ENCODE data around the gene EDIL3. TPM values are rescaled to one million over a fixed set of nuclear protein-coding genes. Genes with fewer than 3 reads are reported as not detected.

Gene EDIL3
- total RNA-seq, 3 donors from 2014 or later = 29.7 to 39.8 (median 39.6) TPM

- no peak for DNase-seq
- H3K36me3 ChIP-seq (ENCODE audit: low read depth) = no peaks in the 10 kb centered on the region
- intact Hi-C loops (cut with DNase I, micrococcal nuclease) = no loop called here
- ATAC-seq = no peak
- no peak for TF ChIP-seq CTCF (IDR thresholded peaks at IDR 0.05)
- H3K4me1 ChIP-seq (ENCODE audit: low read depth) = no peaks in the 10 kb centered on the region
- no peak overlapping the region for H3K4me3 ChIP-seq
- H3K9me3 ChIP-seq = peaks cover 8% of the 10 kb centered on the region
Measured at GRCh38 chr5:84091127-84091799, 293.4 kb downstream of the EDIL3 start.

GRCh38 chr5:84088996-84089395 lies 295.7 kb downstream of the EDIL3 start:
- DNase-seq = peak in 1 of 3 donors; percentile 59
- H3K4me3 ChIP-seq = no peak overlapping the region
- intact Hi-C loops (cut with DNase I, micrococcal nuclease) = no loop called here

GRCh38 chr5:84086511-84086910 lies 298.2 kb downstream of the EDIL3 start:
- Histone ChIP-seq H3K36me3 (ENCODE audit: low read depth) (no peaks in the 10 kb centered on the region), H3K9me3 (no peaks in the 10 kb centered on the region), H3K4me3 (no peak overlapping the region), H3K4me1 (ENCODE audit: low read depth) (no peaks in the 10 kb centered on the region)
- no peak for DNase-seq
- no peak for ATAC-seq
- intact Hi-C loops (cut with DNase I, micrococcal nuclease) = no loop called here
- TF ChIP-seq CTCF (IDR thresholded peaks at IDR 0.05) = no peak

More at GRCh38 chr5:84088996-84089395, 295.7 kb downstream of the EDIL3 start:
- Histone ChIP-seq H3K36me3 (ENCODE audit: low read depth) (no peaks in the 10 kb centered on the region), H3K4me1 (ENCODE audit: low read depth) (no peaks in the 10 kb centered on the region), H3K9me3 (no peaks in the 10 kb centered on the region)
- TF ChIP-seq CTCF (IDR thresholded peaks at IDR 0.05) = no peak
- ATAC-seq = peak; percentile 63

GRCh38 chr5:84085387-84086041 lies 299.2 kb downstream of the EDIL3 start:
- H3K9me3 ChIP-seq = no peaks in the 10 kb centered on the region
- ATAC-seq = no peak
- intact Hi-C loops (cut with DNase I, micrococcal nuclease) = no loop called here
- TF ChIP-seq CTCF (IDR thresholded peaks at IDR 0.05) = no peak
- no peaks in the 10 kb centered on the region for H3K4me1 ChIP-seq (ENCODE audit: low read depth)
- H3K4me3 ChIP-seq = no peak overlapping the region
- H3K36me3 ChIP-seq (ENCODE audit: low read depth) = no peaks in the 10 kb centered on the region
- DNase-seq = no peak

DNA sequence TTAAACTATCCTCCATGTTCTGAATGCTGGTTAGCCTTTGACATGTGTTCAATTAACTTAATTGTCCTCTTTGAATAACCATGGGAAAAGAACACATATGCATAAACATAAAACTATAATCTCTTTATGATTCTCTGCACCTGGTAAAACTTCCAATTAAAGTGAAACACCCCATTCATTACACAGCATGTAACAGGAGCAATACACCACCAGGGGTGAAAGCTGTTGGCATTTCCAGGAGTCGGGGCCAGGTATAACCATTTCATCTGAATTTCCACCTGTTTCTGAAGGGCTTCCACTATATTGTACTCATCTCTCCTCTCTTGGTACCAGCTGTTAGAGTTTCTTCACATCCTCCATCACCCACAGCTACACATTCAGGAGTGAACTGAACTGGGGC lies 303.8 kb downstream of the EDIL3 start:
- Histone ChIP-seq H3K4me1 (ENCODE audit: low read depth) (no peaks in the 10 kb centered on the region), H3K36me3 (ENCODE audit: low read depth) (no peaks in the 10 kb centered on the region), H3K9me3 (no peaks in the 10 kb centered on the region), H3K4me3 (no peak overlapping the region)
- intact Hi-C loops (cut with DNase I, micrococcal nuclease) = no loop called here
- ATAC-seq (peak; percentile 94), DNase-seq (peak in 1 of 3 donors; percentile 9)
- TF ChIP-seq CTCF (IDR thresholded peaks at IDR 0.05) = no peak
